HCT116 (cell line): Measurements from ENCODE around the gene LIPH. TPM values are rescaled to one million over a fixed set of nuclear protein-coding genes. Genes with fewer than 3 reads are reported as not detected.

Experiments
- ATAC-seq: fragments of 200-7000 bp; cut with Tn5 transposase; 2 replicates; pipeline ENCODE4 v1.9.1; 2020; ENCODE audit warnings: mild to moderate bottlenecking, moderate library complexity
- BruUV-seq: library from RNA; stranded (reverse); fragments of 400-500 nt; replicated peaks from 2 replicates; lab custom pipeline; 2021; lab: Mats Ljungman, UMichigan
- CTCF ChIA-PET: fragments of 300-600 bp; sonication (Branson Sonifier 250); formaldehyde crosslinking; loops from one replicate; lab custom pipeline; 2021; ENCODE audit warnings: antibody characterized with exemption; lab: Charles Lee
- POLR2A ChIA-PET: fragments of 300-600, 350-600 bp; sonication (Branson Sonifier 250); formaldehyde crosslinking; loops from one replicate; lab custom pipeline; 2021; ENCODE audit warnings: antibody characterized with exemption; lab: Charles Lee
- RAD21 ChIA-PET, 2 experiments: fragments of 300-600 bp; sonication (Branson Sonifier 250); formaldehyde crosslinking; loops; one replicate each; lab custom pipeline; 2023; ENCODE audit warnings: low total read pairs in 2 of 2; ENCODE audit not compliant: uncharacterized antibody in 2 of 2, unreplicated experiment in 2 of 2, low non-redundant PET in 1 of 2; lab: Charles Lee
- DNase-seq: peaks from one replicate; pipeline ENCODE4 v3.0.0-alpha.2; 2010; ENCODE audit warnings: low read depth, low spot score
- H2AFZ ChIP-seq: fragments of 200-600 bp; shearing (Covaris generic), sonication (generic); 2 replicates; pipeline ENCODE4 v1.6.1; 2017; ENCODE audit warnings: low read depth, mixed run types, mixed read lengths, antibody characterized with exemption, low read length; ENCODE audit not compliant: poor library complexity, severe bottlenecking
- H3K27ac ChIP-seq: 2 replicates; pipeline ENCODE4 v1.5.1; 2012; ENCODE audit warnings: low read depth, low read length
- H3K27me3 ChIP-seq: fragments of 200-600 bp; sonication (generic); 2 replicates; pipeline ENCODE4 v1.6.1; 2016; ENCODE audit warnings: mixed run types, low read length, mixed read lengths; ENCODE audit not compliant: insufficient read depth
- H3K36me3 ChIP-seq, 2 experiments: fragments of 200-500 bp in 1 of 2; fragments of 200-600 bp in 1 of 2; sonication (Bioruptor generic) in 1 of 2; sonication (generic) in 1 of 2; 2 replicates each; pipeline versions ENCODE4 v1.5.1 to v1.6.1; 2014 to 2016; ENCODE audit warnings: low read length in 2 of 2, inconsistent platforms in 1 of 2, mixed read lengths in 1 of 2, mixed run types in 1 of 2; ENCODE audit not compliant: insufficient read depth in 2 of 2, control insufficient read depth in 1 of 2
- H3K4me1 ChIP-seq, 2 experiments: fragments of 200-600 bp in 1 of 2; sonication (generic) in 1 of 2; 2 replicates each; pipeline versions ENCODE4 v1.5.1 to v1.6.1; 2012 to 2017; ENCODE audit warnings: low read length in 2 of 2, inconsistent platforms in 1 of 2, mild to moderate bottlenecking in 1 of 2, mixed read lengths in 1 of 2, mixed run types in 1 of 2, moderate library complexity in 1 of 2; ENCODE audit not compliant: insufficient read depth in 2 of 2, control insufficient read depth in 1 of 2
- H3K4me2 ChIP-seq: fragments of 200-600 bp; sonication (generic); 2 replicates; pipeline ENCODE4 v1.6.1; 2017; ENCODE audit warnings: mixed run types, low read length, mixed read lengths
- H3K4me3 ChIP-seq, 2 experiments: fragments of 200-600 bp in 1 of 2; sonication (generic) in 1 of 2; replicated peaks in 1 of 2; 2 replicates each; pipeline ENCODE4 v1.5.1; 2011 to 2016; ENCODE audit warnings: low read length in 2 of 2, control low read depth in 1 of 2, low read depth in 1 of 2, mild to moderate bottlenecking in 1 of 2, mixed read lengths in 1 of 2, mixed run types in 1 of 2
- H3K79me2 ChIP-seq: fragments of 200-600 bp; sonication (generic); 2 replicates; pipeline ENCODE4 v1.6.1; 2017; ENCODE audit warnings: mild to moderate bottlenecking, mixed run types, low read length, moderate library complexity, mixed read lengths; ENCODE audit not compliant: insufficient read depth
- H3K9ac ChIP-seq: fragments of 200-600 bp; sonication (generic); 2 replicates; pipeline ENCODE4 v1.6.1; 2016; ENCODE audit warnings: low read length, mixed read lengths
- H3K9me2 ChIP-seq: fragments of 200-600 bp; sonication (generic), shearing (Covaris generic); 2 replicates; pipeline ENCODE4 v1.6.1; 2017; ENCODE audit warnings: mixed run types, mild to moderate bottlenecking, moderate library complexity; ENCODE audit not compliant: insufficient read depth
- H3K9me3 ChIP-seq, 2 experiments: fragments of 200-500 bp in 1 of 2; fragments of 200-600 bp in 1 of 2; sonication (Bioruptor generic) in 1 of 2; sonication (generic) in 1 of 2; 2 replicates each; pipeline ENCODE4 v1.6.1; 2014 to 2017; ENCODE audit warnings: low read length in 2 of 2, mixed read lengths in 2 of 2, inconsistent platforms in 1 of 2, low read depth in 1 of 2, mild to moderate bottlenecking in 1 of 2, mixed run types in 1 of 2, moderate library complexity in 1 of 2; ENCODE audit not compliant: control insufficient read depth in 1 of 2, insufficient read depth in 1 of 2
- H4K20me1 ChIP-seq: fragments of 200-600 bp; sonication (generic), shearing (Covaris generic); 2 replicates; pipeline ENCODE4 v1.6.1; 2017; ENCODE audit warnings: mixed run types, mild to moderate bottlenecking, moderate library complexity; ENCODE audit not compliant: insufficient read depth
- ATF3 ChIP-seq: IDR thresholded peaks from 2 replicates; pipeline ENCODE4 v1.6.1; 2012
- CBX3 ChIP-seq: IDR thresholded peaks from 2 replicates; pipeline ENCODE4 v1.6.1; 2012; ENCODE audit warnings: low read depth
- CEBPB ChIP-seq: IDR thresholded peaks from 2 replicates; pipeline ENCODE4 v1.6.1; 2012; ENCODE audit warnings: low read depth
- EZH2 ChIP-seq: fragments of 200-600 bp; sonication (generic); IDR thresholded peaks from 2 replicates; pipeline ENCODE4 v1.6.1; 2017; ENCODE audit warnings: antibody characterized with exemption, mixed run types
- JUND ChIP-seq: IDR thresholded peaks from 2 replicates; pipeline ENCODE4 v1.6.1; 2012
- POLR2A ChIP-seq: IDR thresholded peaks from 2 replicates; pipeline ENCODE4 v1.7.0; 2011; ENCODE audit warnings: borderline replicate concordance; ENCODE audit not compliant: insufficient read depth, insufficient read length; ENCODE audit errors: extremely low read depth
- POLR2AphosphoS5 ChIP-seq: IDR thresholded peaks from 2 replicates; pipeline ENCODE4 v1.6.1; 2011; ENCODE audit warnings: mild to moderate bottlenecking, low read depth, low read length, moderate library complexity
- SP1 ChIP-seq: IDR thresholded peaks from 2 replicates; pipeline ENCODE4 v1.6.1; 2012; ENCODE audit warnings: low read depth
- SRF ChIP-seq: IDR thresholded peaks from 2 replicates; pipeline ENCODE4 v1.6.1; 2012; ENCODE audit warnings: low read depth
- TCF7L2 ChIP-seq: IDR thresholded peaks from 2 replicates; pipeline ENCODE4 v1.7.0; 2011; ENCODE audit warnings: borderline replicate concordance, inconsistent platforms; ENCODE audit not compliant: insufficient read depth, insufficient read length; ENCODE audit errors: extremely low read depth
- YY1 ChIP-seq: IDR thresholded peaks from 2 replicates; pipeline ENCODE4 v1.6.1; 2011; ENCODE audit warnings: low read length, low read depth, moderate library complexity, mild to moderate bottlenecking; ENCODE audit not compliant: insufficient replicate concordance; ENCODE audit errors: extremely low read depth
- ZBTB33 ChIP-seq: IDR thresholded peaks from 2 replicates; pipeline ENCODE4 v1.6.1; 2011; ENCODE audit warnings: mild to moderate bottlenecking, low read length, moderate library complexity; ENCODE audit not compliant: insufficient replicate concordance; ENCODE audit errors: extremely low read depth
- ZNF274 ChIP-seq: fragments of 200-500 bp; sonication (Bioruptor generic); IDR thresholded peaks from 2 replicates; pipeline ENCODE4 v1.6.1; 2014; ENCODE audit warnings: mild to moderate bottlenecking, low read depth, low read length, inconsistent platforms
- intact Hi-C: fragments of 100-400 bp; cut with micrococcal nuclease; formaldehyde crosslinking; loops from 2 replicates; pipeline ENCODE4 v1.10.0; 2022
- total RNA-seq: library from RNA; stranded (reverse); gene quantifications from one replicate; pipeline ENCODE4 v1.2.1, GENCODE V29; 2021; ENCODE audit not compliant: unreplicated experiment
- TF ChIP-seq, protein P1 (sequence below): IDR thresholded peaks from 2 replicates; pipeline ENCODE4 v1.6.1; 2012

LIPH gene
- total RNA-seq, 1 experiment from 2014 or later: 13.7 TPM

DNA sequence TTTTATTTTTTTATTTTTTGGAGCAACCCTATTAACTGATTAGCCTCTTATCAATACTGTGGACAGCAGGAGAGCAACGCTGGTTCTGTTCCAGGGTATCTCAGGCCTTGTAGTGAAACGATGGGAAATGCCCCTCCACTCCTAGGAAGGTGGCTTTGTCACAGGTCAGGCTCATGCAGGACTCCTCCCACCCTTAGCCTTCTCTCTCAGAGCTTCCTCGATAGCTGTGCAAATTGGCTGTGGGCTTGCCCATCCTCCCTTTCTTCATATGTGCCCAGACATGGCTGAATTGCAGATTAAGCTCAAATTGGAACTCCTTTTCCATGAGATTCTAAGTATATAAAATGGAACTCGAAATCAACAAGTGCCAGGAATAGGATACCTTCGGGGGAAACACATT, 92.1 kb downstream of the LIPH start:
- no peaks in the 10 kb centered on the region for H3K27me3 ChIP-seq
- H4K20me1 ChIP-seq: no peaks in the 10 kb centered on the region
- ATAC-seq (peak; percentile 50; the same call in 1 of the 2 replicates), DNase-seq (no peak)
- intact Hi-C loops: loop anchor here (5.0 kb wide), 1 partner anchor 117 kb away; no protein-coding TSS in a partner anchor
- H3K4me1 ChIP-seq: no peaks in the 10 kb centered on the region
- no peak overlapping the region for H3K4me3 ChIP-seq
- ChIA-PET POLR2A (interaction anchor here (2.7 kb wide), 1 partner anchor 98 kb away, joined by 13 read pairs; no protein-coding TSS in a partner anchor), RAD21 (interaction anchor here (0.9 to 1.8 kb wide), 5 partner anchors 99 to 115 kb away, joined by 3 to 10 read pairs (median 8); no protein-coding TSS in a partner anchor), CTCF (interaction anchor here (0.7 to 2.9 kb wide), 12 partner anchors 8 to 171 kb away, joined by 3 to 38 read pairs (median 4); partner anchors contain the start of gene SENP2)
- TF ChIP-seq, protein P1, sequence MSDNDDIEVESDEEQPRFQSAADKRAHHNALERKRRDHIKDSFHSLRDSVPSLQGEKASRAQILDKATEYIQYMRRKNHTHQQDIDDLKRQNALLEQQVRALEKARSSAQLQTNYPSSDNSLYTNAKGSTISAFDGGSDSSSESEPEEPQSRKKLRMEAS: no peak
- no peak for TF ChIP-seq ZNF274
- no peak for TF ChIP-seq CBX3
- TF ChIP-seq EZH2: no peak
- no peak for TF ChIP-seq POLR2A
- TF ChIP-seq POLR2AphosphoS5: no peak
- H2AFZ ChIP-seq: no peak overlapping the region
- no TSS peak for BruUV-seq
- no peak overlapping the region for H3K27ac ChIP-seq
- H3K79me2 ChIP-seq: no peaks in the 10 kb centered on the region
- H3K36me3 ChIP-seq: no peaks in the 10 kb centered on the region
- no peaks in the 10 kb centered on the region for H3K9me2 ChIP-seq
- H3K9me3 ChIP-seq: no peaks in the 10 kb centered on the region
- H3K9ac ChIP-seq: no peak overlapping the region
- no peak overlapping the region for H3K4me2 ChIP-seq

GRCh38 chr3:185457376-185457775, 95.0 kb downstream of the LIPH start:
- DNase-seq (no peak), ATAC-seq (no peak)
- H2AFZ ChIP-seq: no peak overlapping the region
- ChIA-PET POLR2A (no interaction called here), CTCF (interaction anchor here (1.2 kb wide), 1 partner anchor 102 kb away, joined by 6 read pairs; no protein-coding TSS in a partner anchor), RAD21 (no interaction called here)
- TF ChIP-seq ATF3: no peak
- no peak for TF ChIP-seq CEBPB
- no peak for TF ChIP-seq EZH2
- TF ChIP-seq ZNF274: no peak
- TF ChIP-seq SP1: no peak
- TF ChIP-seq TCF7L2: no peak
- TF ChIP-seq CBX3: no peak
- TF ChIP-seq SRF: no peak
- no peak for TF ChIP-seq YY1
- no peak for TF ChIP-seq POLR2AphosphoS5
- no peak for TF ChIP-seq POLR2A
- TF ChIP-seq JUND: no peak
- TF ChIP-seq ZBTB33: no peak
- no peaks in the 10 kb centered on the region for H3K9me3 ChIP-seq
- no peak overlapping the region for H3K27ac ChIP-seq
- intact Hi-C loops: no loop called here
- no peaks in the 10 kb centered on the region for H4K20me1 ChIP-seq
- no peaks in the 10 kb centered on the region for H3K27me3 ChIP-seq
- no TSS peak for BruUV-seq
- no peak overlapping the region for H3K4me3 ChIP-seq
- H3K4me2 ChIP-seq: no peak overlapping the region
- no peaks in the 10 kb centered on the region for H3K36me3 ChIP-seq
- H3K9ac ChIP-seq: no peak overlapping the region
- no peaks in the 10 kb centered on the region for H3K9me2 ChIP-seq
- no peaks in the 10 kb centered on the region for H3K4me1 ChIP-seq
- H3K79me2 ChIP-seq: no peaks in the 10 kb centered on the region
